Heart left ventricle (tissue), 16 donors: ENCODE results near the gene RAB9B. TPM values are rescaled to one million over a fixed set of nuclear protein-coding genes. Genes with fewer than 3 reads are reported as not detected.

Source experiments
- ATAC-seq, 4 donors: fragments of 200-7000 bp; cut with Tn5 transposase; one replicate each; pipeline ENCODE4 v1.9.1; 2020 to 2022; ENCODE audit warnings: moderate library complexity in 4 of 4, mild to moderate bottlenecking in 3 of 4, moderate number of reproducible peaks in 1 of 4
- DNase-seq, 5 donors: peaks; one replicate each; pipeline ENCODE4 v3.0.0-alpha.2; 2020
- H3K27ac ChIP-seq, 12 donors: fragments of 200-600 bp; sonication (generic) in 4 of 12; one replicate each; pipeline versions ENCODE4 v1.5.0 to v1.8.0; 2016 to 2022; ENCODE audit warnings: mild to moderate bottlenecking in 2 of 12
- H3K27me3 ChIP-seq, 9 donors: fragments of 200-600 bp; sonication (generic) in 2 of 9; one replicate each; pipeline versions ENCODE4 v1.5.1 to v1.8.0; 2016 to 2022; ENCODE audit warnings: mild to moderate bottlenecking in 3 of 9
- H3K36me3 ChIP-seq, 9 donors: fragments of 200-600 bp; sonication (generic) in 2 of 9; one replicate each; pipeline versions ENCODE4 v1.5.0 to v1.8.0; 2018 to 2022; ENCODE audit warnings: mild to moderate bottlenecking in 2 of 9
- H3K4me1 ChIP-seq, 12 donors: fragments of 200-600 bp; sonication (generic) in 4 of 12; one replicate each; pipeline versions ENCODE4 v1.5.0 to v1.8.0; 2016 to 2022; ENCODE audit warnings: mild to moderate bottlenecking in 3 of 12
- H3K4me3 ChIP-seq, 12 donors: fragments of 200-600 bp; sonication (generic) in 4 of 12; one replicate each; pipeline versions ENCODE4 v1.5.0 to v1.8.0; 2017 to 2022; ENCODE audit warnings: mild to moderate bottlenecking in 9 of 12, moderate library complexity in 4 of 12
- H3K9me3 ChIP-seq, 12 donors: fragments of 200-600 bp; sonication (generic) in 4 of 12; one replicate each; pipeline versions ENCODE4 v1.5.0 to v1.8.0; 2016 to 2022; ENCODE audit warnings: mild to moderate bottlenecking in 1 of 12
- CTCF ChIP-seq, 12 donors: fragments of 200-600 bp; sonication (generic) in 4 of 12; IDR thresholded peaks; one replicate each; pipeline versions ENCODE4 v1.5.0 to v1.8.0; 2018 to 2022; ENCODE audit warnings: antibody characterized with exemption in 12 of 12, mild to moderate bottlenecking in 5 of 12
- POLR2A ChIP-seq, 2 donors: fragments of 450-650 bp; IDR thresholded peaks; one replicate each; pipeline ENCODE4 v1.6.1; 2017; ENCODE audit warnings: antibody characterized with exemption in 2 of 2, mild to moderate bottlenecking in 2 of 2, moderate library complexity in 2 of 2
- WGBS, 4 donors: extraction: QIAGEN DNeasy Blood & Tissue Kit in 2 of 4; methylation state at CpG; one replicate each; pipeline versions ENCODE4 v1.1.5 to v1.1.7; 2013 to 2018; 5-methylcytosine and 5-hydroxymethylcytosine counted together
- intact Hi-C, 10 donors: fragments of 100-400 bp; cut with DNase I; formaldehyde crosslinking; loops; one replicate each; pipeline versions ENCODE4 v1.11.1 to v1.14.2; 2022
- polyA plus RNA-seq, 2 donors: library from polyadenylated mRNA; stranded (reverse); fragments of 200-250 nt; gene quantifications; one replicate each; pipeline ENCODE4 v1.2.3, GENCODE V29; 2013
- total RNA-seq, 9 donors: library from RNA; depleted of rRNA in 2 of 9; stranded (reverse); fragments of >200 nt in 2 of 9; fragmentation: NEBNext Ultra II Directional in 3 of 9; extraction: Animal tissue kit (Norgen Biotek cat#: 25700) in 3 of 9; gene quantifications; one replicate each; pipeline versions ENCODE4 v1.1.0 to v1.2.4, GENCODE V29; 2016 to 2023
- donor health status: ischemic (EF 13 %, LVEDD 7.1; RV severe dilation, severe dysfunction).
- donor health status: healthy with polysubstance abuse.
- donor health status: DM: no; HTN: yes; CAD: no.
- donor health status: DM: no; HTN: no; CAD: no.
- donor health status: ischemic (EF 25% LVEDD 6.9; RV normal size, moderate dysfunction).
- donor health status: ischemic (EF 25% LVEDD 5.7; RV mildly dilated, moderate dysfunction).
- donor health status: healthy.
- donor health status: DM: yes; HTN: yes; CAD: no.
- donor health status: ischemic (EF 35%, LVEDD 5.7; RV mildly dilated, moderate dysfunction).
- donor health status: nonischemic (EF 11% LVEDD 7.7; RV severe dilation, severe dysfunction).
- donor health status: DM: yes; HTN: yes; CAD: no.
- donor health status: PGD.
- donor health status: ischemic (EF 29% LVEDD 5.4; RV normal size, mild dysfunction).
- donor health status: nonischemic (EF 23%, LVEDD 6.1; RV moderate dilation, normal function).

Gene RAB9B
- total and polyA plus RNA-seq, 11 donors: 6.8 to 44.7 (median 26.7) TPM

- 42 to 80% (median 66%) methylated on average over 5 of the region's 5 CpGs for WGBS, 4 donors
- Histone ChIP-seq H3K4me1 (peaks cover 0 to 6% (median 0%) of the 10 kb centered on the region in 12 donors), H3K4me3 (no peak overlapping the region), H3K27ac (no peak overlapping the region), H3K36me3 (no peaks in the 10 kb centered on the region), H3K9me3 (no peaks in the 10 kb centered on the region), H3K27me3 (peaks cover 0 to 29% (median 0%) of the 10 kb centered on the region in 9 donors)
- DNase-seq: no peak
- intact Hi-C loops: loop anchor here in 3 of 10 donors (5.0 to 10.0 kb wide), 2 partner anchors 287 to 290 kb away; no protein-coding TSS in a partner anchor
- no peak for TF ChIP-seq POLR2A (IDR thresholded peaks at IDR 0.05)
- TF ChIP-seq CTCF (IDR thresholded peaks at IDR 0.05): no peak
- ATAC-seq: no peak
These were observed 15.3 kb upstream of the RAB9B start for GRCh38 chrX:103847174-103847870.

- no peaks in the 10 kb centered on the region for H3K9me3 ChIP-seq
- ATAC-seq (no peak), DNase-seq (no peak)
- H3K4me1 ChIP-seq: peaks cover 0 to 6% (median 0%) of the 10 kb centered on the region in 12 donors
- TF ChIP-seq CTCF (IDR thresholded peaks at IDR 0.05) (no peak), POLR2A (IDR thresholded peaks at IDR 0.05) (no peak)
- no peak overlapping the region for H3K27ac ChIP-seq
- no peak overlapping the region for H3K4me3 ChIP-seq
- H3K36me3 ChIP-seq: no peaks in the 10 kb centered on the region
- intact Hi-C loops: loop anchor here in 3 of 10 donors (5.0 to 10.0 kb wide), 2 partner anchors 288 to 291 kb away; no protein-coding TSS in a partner anchor
- peaks cover 0 to 29% (median 0%) of the 10 kb centered on the region in 9 donors for H3K27me3 ChIP-seq
These were observed 14.3 kb upstream of the RAB9B start for GRCh38 chrX:103846386-103846785.

GRCh38 chrX:103845165-103845653 lies 13.2 kb upstream of the RAB9B start:
- Histone ChIP-seq H3K27ac (no peak overlapping the region), H3K4me1 (peaks cover 0 to 6% (median 0%) of the 10 kb centered on the region in 12 donors), H3K36me3 (no peaks in the 10 kb centered on the region), H3K27me3 (peaks cover 0 to 21% (median 0%) of the 10 kb centered on the region in 9 donors), H3K9me3 (no peaks in the 10 kb centered on the region), H3K4me3 (peak overlapping the region in 1 of 12 donors; percentile 5)
- peak in 4 of 5 donors; percentile 28 to 55 (median 46) for DNase-seq
- peak; percentile 39 to 67 (median 56) for TF ChIP-seq CTCF (IDR thresholded peaks at IDR 0.05)
- no peak for TF ChIP-seq POLR2A (IDR thresholded peaks at IDR 0.05)
- 0 to 4% (median 2%) methylated on average over 4 of the region's 4 CpGs for WGBS, 4 donors
- ATAC-seq: peak in 3 of 4 donors; percentile 57 to 78 (median 73)
- intact Hi-C loops: loop anchor here in 4 of 10 donors (2.0 to 10.0 kb wide), 3 partner anchors 74 to 292 kb away; no protein-coding TSS in a partner anchor

GRCh38 chrX:103839404-103839803 lies 7.3 kb upstream of the RAB9B start:
- no peaks in the 10 kb centered on the region for H3K36me3 ChIP-seq
- no peaks in the 10 kb centered on the region for H3K9me3 ChIP-seq
- intact Hi-C loops: no loop called here
- no peak overlapping the region for H3K4me3 ChIP-seq
- TF ChIP-seq CTCF (IDR thresholded peaks at IDR 0.05): no peak
- peaks cover 0 to 15% (median 0%) of the 10 kb centered on the region in 9 donors for H3K27me3 ChIP-seq
- no peaks in the 10 kb centered on the region for H3K4me1 ChIP-seq
- 28 to 78% (median 62%) methylated on average over 1 of the region's 1 CpG for WGBS, 4 donors
- ATAC-seq (no peak), DNase-seq (no peak)
- no peak overlapping the region for H3K27ac ChIP-seq
